Measurements from ENCODE around the gene PLEKHF1.

Gene PLEKHF1

DNA sequence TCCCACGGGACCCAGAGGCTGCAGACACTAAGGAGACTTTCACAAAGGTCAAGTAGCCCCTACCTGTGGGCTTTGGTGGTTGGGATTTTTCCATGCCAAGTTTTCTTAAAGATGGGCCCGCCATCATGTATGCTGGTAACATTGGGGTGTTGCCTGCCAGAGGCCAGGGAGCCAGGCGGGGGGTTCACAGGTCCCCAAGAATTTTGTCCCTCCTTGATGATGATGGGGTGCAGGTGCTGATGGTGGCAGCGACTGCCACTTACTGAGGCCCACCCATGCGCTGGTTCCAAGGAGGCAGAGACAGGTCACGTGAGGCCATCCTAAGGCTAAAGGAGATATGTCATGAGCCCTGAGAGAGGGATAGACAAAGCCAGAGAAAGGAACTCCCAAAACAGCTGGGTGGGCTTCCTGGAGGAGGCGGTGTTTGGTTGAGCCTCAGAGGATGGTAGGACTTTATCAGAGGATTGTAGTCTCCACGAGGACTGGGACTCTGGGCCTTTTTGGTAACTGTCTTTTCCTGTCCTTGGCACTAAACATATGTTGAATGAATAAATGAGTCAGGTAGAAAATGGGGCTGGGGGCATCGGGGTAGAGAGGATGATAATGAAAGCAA, 14.4 kb downstream of the PLEKHF1 start:
- TF ChIP-seq, protein P1, sequence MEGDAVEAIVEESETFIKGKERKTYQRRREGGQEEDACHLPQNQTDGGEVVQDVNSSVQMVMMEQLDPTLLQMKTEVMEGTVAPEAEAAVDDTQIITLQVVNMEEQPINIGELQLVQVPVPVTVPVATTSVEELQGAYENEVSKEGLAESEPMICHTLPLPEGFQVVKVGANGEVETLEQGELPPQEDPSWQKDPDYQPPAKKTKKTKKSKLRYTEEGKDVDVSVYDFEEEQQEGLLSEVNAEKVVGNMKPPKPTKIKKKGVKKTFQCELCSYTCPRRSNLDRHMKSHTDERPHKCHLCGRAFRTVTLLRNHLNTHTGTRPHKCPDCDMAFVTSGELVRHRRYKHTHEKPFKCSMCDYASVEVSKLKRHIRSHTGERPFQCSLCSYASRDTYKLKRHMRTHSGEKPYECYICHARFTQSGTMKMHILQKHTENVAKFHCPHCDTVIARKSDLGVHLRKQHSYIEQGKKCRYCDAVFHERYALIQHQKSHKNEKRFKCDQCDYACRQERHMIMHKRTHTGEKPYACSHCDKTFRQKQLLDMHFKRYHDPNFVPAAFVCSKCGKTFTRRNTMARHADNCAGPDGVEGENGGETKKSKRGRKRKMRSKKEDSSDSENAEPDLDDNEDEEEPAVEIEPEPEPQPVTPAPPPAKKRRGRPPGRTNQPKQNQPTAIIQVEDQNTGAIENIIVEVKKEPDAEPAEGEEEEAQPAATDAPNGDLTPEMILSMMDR (IDR thresholded peaks at IDR 0.05; ENCODE audit: insufficient read depth, low read depth, low read length, missing control alignments): no peak
- H3K4me3 ChIP-seq (ENCODE audit: low read length): no peak overlapping the region
- no peak for DNase-seq (ENCODE audit: low read depth)

GRCh38 chr19:29680447-29680846, 15.2 kb downstream of the PLEKHF1 start:
- DNase-seq (ENCODE audit: low read depth): no peak
- TF ChIP-seq, protein P1 (IDR thresholded peaks at IDR 0.05; ENCODE audit: insufficient read depth, low read depth, low read length, missing control alignments): no peak
- no peak overlapping the region for H3K4me3 ChIP-seq (ENCODE audit: low read length)

GRCh38 chr19:29680937-29681336, 15.7 kb downstream of the PLEKHF1 start:
- no peak for DNase-seq (ENCODE audit: low read depth)
- TF ChIP-seq, protein P1 (IDR thresholded peaks at IDR 0.05; ENCODE audit: insufficient read depth, low read depth, low read length, missing control alignments): no peak
- H3K4me3 ChIP-seq (ENCODE audit: low read length): no peak overlapping the region

- no peak overlapping the region for H3K4me3 ChIP-seq (ENCODE audit: low read length)
- DNase-seq (ENCODE audit: low read depth): no peak
- TF ChIP-seq, protein P1 (IDR thresholded peaks at IDR 0.05; ENCODE audit: insufficient read depth, low read depth, low read length, missing control alignments): no peak
Measured at GRCh38 chr19:29681422-29682235, 16.4 kb downstream of the PLEKHF1 start.

DNA sequence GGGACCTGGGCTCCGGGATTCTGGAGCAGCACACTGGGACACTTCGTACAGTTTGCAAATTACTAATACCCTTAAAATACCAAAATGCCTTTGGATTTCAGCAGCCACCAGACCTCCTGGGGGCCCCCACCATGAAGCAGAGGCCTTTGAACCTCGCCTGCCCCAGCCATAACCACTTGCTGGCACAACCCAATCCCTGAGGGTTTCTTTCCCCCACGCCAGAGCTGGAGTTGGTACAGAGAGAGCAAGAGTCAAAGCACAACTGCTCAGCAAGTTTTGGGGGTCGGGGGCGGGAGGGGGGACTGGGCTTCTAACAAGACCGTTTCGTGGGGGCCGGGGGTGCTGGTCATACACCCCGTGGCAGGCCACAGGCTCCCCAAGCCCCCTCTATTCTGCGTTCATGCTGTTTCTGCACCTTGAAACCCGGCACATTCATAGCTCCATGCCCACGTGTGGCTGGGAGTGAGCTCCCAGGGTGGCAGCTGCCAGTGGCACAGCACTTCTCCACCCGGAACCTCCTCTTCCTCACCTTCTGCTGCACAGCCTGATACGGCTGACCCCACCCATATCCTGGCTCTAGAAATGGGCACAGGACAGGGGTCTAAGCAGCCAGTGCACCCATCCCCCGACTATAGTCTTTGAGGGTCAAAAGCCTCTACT, 17.1 kb downstream of the PLEKHF1 start:
- TF ChIP-seq, protein P1 (IDR thresholded peaks at IDR 0.05; ENCODE audit: insufficient read depth, low read depth, low read length, missing control alignments): no peak
- H3K4me3 ChIP-seq (ENCODE audit: low read length): no peak overlapping the region
- no peak for DNase-seq (ENCODE audit: low read depth)

- no peak overlapping the region for H3K4me3 ChIP-seq (ENCODE audit: low read length)
- TF ChIP-seq, protein P1 (IDR thresholded peaks at IDR 0.05; ENCODE audit: insufficient read depth, low read depth, low read length, missing control alignments): no peak
- no peak for DNase-seq (ENCODE audit: low read depth)
Measured at GRCh38 chr19:29683009-29683408, 17.7 kb downstream of the PLEKHF1 start.

Measured in epithelial cell of esophagus (primary cell).